HPDE6-E6E7 (cell line): ENCODE data around the gene KDM2A.

Experiments used
- DNase-seq: peaks from one replicate; pipeline ENCODE4 v3.0.0; 2011; ENCODE audit warnings: missing footprints; ENCODE audit errors: extremely low spot score

The KDM2A gene

DNA sequence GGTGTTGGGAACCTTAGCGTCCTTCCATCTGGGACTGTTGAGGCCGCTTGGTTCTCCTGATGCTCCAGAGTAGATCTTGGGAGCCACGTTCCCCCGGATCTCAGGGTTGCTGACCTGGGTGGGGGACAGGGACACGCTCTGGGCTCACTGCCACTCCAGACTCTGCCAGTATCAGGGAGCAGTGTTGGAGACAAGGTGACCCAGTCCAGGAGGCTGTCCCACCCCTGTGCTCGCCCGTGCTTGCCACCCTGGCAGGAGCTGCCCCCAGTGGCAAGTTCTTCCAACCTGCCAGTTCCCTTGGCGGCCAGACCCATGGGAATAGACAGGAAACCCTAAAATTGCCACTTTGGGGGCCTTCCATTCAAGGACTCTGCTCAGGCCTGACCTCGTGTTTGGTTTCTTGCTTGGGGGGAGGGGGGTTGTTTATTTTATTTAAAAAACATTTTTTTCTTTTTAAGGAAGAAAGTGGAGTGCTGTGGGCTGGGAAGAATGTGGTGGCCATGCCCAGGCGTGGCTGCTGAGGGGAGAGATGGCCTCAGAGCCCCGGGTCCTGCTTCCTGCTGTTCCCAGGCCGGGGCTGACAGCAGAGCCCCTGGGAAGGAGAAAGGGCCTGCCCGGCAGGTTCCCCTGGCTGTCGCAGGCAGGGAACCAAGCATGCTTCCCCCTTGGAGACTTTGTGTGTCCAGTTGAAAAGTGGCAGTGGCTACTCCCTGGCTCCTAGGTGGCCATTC is 154.4 kb downstream of the KDM2A start:
- no peak for DNase-seq

DNA sequence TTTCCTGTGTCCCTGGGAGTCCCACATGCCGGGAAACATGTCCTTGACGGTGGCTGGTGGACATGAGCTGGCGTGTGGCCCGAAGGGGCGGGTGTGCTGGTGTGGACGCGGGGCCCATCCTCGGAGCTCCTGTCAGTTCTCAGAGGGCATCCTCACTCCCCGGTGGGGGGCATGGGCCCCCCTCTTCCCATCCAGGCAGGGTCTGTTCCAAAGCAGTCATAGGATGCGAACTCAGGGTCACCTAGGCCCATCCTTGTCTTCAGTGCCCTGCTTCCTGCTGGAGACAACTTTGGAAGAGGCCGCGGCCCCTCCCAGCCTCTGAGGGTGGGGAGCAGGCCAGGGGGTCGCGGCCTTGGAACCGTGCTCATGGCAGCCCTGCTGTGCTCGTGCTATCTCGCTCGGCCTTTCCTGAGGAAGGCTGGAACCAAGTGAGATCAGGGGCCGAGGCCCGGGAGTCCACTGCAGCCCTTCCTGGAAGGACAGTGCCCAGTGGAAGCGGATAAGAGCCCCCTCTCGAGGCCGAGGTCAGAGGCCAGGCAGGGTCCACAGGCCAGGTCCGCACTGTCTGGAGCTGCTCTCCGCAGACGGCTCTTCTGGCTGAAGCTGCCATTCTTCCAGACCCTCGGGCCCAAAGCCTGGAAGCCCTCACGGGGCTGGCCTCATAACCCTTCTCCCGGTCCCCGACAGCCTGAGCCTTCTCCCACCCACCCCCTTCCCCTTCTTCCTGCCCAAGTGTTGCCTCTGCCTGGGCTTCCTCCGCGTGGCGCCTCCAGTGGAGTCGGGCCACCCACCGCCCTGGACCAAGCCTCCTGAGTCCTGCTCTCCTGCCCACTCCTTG is 155.9 kb downstream of the KDM2A start:
- no peak for DNase-seq

DNA sequence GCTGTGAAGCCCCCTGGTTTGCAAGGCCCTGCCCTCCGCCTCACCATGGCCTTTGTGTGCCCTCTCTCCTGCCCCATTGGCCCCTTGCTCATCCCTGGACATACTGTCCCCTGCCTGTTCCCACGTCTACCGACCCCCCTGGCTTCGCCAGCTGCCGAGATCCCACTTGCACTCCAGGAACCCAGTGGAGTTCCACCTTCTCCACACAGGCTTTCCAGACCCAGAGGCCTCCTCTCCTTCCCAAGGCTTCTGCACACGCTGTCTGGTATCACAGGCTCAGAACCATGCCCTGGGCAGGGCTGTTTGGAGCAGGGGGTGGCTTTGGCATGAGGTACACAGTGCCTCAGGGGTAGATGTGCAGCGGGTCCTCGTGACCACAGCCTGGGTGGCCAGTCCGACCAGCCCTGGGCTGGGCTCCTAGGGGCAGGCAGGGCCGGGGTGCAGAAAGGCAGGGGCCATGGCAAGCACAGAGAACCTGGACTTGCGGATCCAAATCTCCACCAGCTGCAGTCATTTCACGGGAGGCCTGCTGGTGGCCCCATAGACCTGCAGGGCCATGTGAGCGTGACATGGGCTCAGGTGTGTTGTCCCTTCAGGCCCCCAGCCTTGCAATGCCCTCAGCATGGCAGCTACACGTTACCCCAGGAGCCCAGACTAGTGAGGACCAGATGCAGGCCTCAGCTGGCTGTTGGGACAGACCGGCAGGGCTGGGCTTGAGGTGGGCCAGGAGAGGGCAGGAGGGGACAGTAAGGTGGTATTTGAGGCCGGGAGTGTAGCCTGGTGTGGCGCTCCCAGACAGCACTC is 156.7 kb downstream of the KDM2A start:
- DNase-seq: no peak

DNA sequence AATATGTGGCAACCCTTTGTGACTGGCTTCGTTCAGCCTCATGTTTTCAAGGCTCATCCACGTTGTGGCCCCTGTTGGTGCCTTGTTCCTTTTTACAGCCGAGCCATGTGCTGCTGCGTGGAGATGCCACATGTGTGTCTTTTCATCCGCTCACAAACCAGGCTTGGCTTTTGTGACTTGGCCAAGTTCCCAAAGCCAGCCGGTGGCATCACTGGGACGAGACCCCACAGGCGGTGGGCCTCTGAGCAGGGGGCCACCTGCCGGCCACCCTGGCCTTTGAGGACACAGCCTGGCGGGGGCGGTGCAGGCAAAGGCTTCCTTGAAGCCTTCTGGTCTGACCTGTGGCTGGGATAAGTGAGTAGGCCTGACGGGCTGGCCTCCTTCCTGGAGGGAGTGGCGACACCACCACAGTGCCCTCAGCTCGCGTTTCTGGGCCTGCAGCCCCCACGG is 157.7 kb downstream of the KDM2A start:
- DNase-seq: no peak

DNA sequence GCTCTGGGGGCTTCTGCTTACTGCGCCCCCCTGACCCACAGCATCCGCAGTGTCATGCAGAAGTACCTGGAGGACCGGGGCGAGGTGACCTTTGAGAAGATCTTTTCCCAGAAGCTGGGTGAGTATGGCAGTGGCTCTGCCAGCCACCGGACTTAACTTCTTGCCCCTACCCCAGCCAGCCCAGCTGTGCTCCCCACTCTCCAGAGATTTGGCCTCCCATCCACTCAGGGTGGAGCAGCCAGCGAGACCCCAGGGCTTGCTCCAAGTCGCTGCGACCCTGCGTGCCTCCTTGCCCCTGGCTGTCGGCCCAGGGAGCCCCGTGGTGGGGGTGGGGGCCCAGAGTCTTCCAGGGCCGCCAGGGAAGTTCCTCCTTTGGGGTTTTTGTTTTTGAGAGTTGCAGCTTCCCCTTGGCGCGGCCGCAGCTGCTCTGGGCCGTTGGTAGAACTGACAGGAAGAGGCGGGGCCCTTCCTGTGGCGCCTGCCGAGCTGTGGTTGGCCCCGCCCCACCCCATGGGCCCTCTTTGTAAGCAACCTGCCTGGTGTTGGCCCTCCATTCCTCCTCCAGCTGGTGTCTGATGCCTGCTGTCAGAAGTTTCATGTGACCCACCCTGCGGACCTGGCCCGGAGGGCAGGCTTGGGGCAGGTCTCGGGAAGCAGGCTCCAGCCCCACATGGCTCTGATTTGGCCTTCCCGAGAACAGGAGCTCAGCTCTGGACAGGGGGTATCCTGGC is 158.3 kb downstream of the KDM2A start:
- DNase-seq: no peak

DNA sequence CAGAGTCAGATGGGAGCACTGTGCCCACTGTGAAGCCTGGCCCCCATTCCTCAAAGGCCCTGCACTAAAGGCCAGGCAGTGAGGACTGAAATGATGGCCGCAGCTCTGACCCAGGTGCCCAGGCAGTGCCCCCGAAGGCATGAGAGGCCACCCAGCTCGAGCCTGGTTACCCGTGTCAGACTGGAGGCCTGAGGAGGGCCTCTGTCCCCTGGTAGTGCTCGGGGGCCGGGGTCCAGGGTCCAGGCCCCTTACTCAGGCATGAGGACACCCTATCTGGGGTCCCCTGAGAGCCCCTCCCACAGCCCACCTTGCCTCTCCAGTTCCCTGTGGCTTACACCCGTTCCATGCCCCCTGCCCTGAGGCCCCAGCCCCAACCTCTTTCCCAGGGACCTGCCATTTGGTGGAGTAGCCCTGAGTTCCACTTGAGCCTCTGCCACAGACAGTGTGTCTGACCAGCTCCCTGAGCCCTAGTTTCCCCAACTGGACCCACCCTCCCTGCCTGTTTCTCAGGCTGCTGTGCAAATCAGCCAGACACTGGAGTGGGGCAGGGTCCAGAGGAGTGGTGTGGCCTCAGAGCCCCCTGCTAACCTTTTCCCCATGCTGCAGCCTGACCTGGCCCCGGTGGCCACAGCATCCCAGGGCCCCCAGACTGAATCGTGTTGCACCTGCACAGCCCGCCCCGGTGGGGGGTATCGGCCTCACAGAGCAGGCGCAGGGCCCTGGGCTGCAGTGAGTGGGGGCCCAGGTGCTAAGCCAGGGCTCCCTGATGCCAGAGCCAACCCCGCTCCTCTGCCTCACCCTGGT is 159.3 kb downstream of the KDM2A start:
- DNase-seq: no peak

DNA sequence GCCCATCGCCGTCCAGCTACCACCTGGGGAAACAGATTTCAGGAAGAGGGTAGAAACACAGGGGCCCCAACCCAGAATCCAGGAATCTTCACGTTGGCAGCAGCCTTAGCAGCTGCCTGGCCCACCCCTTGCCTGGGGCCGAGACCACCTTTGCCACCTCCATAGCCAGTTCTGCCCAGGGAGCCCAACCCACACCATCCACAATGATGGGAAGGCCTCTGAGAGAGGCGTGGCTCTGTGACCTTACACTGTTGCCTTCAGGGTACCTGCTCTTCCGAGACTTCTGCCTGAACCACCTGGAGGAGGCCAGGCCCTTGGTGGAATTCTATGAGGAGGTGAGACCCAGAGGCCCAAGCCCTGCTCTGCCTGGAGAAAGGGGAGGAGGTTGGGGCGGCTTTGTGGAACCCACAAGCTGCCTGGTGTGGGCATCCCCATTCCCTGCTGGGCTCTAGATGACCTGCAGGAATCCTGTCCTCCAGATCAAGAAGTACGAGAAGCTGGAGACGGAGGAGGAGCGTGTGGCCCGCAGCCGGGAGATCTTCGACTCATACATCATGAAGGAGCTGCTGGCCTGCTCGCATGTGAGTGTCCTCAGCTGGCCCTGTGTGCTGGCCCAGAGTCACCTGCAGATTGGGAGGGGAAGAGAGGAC is 160.0 kb downstream of the KDM2A start:
- no peak for DNase-seq

DNA sequence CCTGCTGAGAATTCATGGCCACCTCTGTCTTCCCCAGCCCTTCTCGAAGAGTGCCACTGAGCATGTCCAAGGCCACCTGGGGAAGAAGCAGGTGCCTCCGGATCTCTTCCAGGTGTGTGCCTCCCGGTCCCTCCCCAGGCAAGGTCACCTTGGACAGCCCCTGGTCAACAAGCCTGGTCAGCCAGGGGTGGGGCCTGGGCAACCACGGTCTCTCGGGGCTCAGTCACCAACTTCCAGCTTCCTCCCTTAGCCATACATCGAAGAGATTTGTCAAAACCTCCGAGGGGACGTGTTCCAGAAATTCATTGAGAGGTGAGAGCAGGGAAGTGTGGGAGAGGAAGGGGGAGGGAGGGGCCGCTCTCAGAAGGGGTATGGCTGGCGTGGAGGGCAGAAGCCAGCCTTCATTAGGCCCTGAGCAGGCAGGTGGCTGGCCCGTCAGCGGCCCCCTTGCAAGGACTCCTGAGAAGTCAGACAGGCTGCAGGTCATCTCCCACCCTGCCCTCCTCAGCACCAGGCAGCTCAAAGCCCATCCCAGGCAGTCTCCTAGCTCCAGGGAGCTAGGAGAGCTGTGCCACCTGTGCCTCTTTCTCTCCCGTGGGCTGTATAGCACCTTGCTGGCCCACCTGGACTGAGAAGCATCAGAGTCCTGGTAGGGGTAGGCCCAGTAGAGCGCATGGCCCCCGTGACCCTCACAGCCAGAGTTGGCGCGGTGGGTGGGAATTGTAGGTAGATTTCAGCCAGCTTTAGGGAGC is 160.7 kb downstream of the KDM2A start:
- no peak for DNase-seq

DNA sequence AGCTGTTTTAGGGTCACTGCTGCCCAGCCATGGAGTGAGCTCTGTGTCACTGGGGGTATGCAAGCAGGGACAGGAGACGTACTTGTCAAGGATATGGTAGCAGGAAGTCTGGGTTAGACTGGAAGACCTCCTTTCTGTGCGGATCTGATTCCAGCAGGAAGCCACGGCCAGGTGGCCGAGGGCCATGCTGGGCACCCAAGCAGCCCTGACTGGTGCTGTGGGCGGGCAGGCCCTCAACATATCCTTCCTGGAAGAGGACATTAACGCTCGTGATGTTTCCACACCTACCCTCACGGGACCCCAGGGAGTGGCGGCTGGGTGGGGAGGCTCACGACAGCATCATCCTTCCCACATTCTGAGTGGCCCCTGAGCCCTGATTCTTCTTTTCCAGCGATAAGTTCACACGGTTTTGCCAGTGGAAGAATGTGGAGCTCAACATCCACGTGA is 161.3 kb downstream of the KDM2A start:
- DNase-seq: no peak

DNA sequence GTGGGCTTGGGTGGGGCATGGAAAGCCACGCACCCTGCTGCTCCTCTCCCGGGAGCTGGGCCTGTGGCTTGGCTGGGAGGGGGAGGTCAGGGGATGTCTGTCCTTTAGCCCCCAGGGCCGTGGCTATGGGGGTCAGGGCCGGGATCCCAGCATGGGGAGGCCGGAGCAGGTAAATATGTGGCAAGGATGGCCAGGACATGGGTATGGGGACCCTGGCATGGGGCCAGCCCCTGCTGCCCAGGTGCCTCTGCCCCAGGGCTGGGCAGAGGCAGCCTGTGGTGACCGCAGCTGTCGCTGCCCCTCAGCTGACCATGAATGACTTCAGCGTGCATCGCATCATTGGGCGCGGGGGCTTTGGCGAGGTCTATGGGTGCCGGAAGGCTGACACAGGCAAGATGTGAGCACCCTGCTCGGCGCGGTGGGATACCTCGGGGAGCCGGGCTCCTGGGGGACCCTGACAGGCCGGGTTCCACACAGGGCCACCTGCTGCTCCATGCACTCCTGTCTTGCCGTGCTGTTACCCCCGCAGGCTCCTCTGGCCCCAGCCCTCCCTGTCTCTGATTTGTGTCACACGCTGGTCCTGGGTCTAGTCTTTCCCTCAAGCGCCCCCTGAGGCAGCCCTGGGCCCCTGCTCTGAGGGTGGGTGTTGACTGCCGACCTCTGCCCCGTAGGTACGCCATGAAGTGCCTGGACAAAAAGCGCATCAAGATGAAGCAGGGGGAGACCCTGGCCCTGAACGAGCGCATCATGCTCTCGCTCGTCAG is 161.9 kb downstream of the KDM2A start:
- no peak for DNase-seq

DNA sequence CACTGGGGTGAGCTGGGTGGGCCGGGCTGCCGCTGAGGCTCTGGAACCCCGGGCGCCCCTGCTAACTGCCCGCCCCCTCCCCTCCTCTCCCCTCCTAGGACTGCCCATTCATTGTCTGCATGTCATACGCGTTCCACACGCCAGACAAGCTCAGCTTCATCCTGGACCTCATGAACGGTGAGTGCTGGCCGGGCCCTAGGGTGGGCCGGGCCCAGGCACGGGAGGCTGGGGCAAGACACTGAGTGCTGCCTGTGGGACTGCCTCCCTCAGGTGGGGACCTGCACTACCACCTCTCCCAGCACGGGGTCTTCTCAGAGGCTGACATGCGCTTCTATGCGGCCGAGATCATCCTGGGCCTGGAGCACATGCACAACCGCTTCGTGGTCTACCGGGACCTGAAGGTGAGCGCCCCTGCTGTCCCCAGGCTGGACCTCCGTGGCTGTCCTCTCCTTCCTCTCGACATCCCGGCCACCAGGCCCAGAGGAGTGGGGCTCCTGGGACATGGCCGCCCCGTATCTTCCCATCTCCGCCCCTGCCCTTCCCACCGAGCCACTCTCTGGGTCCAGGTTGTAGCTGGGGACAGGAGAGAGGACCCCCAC is 162.6 kb downstream of the KDM2A start:
- DNase-seq: no peak

DNA sequence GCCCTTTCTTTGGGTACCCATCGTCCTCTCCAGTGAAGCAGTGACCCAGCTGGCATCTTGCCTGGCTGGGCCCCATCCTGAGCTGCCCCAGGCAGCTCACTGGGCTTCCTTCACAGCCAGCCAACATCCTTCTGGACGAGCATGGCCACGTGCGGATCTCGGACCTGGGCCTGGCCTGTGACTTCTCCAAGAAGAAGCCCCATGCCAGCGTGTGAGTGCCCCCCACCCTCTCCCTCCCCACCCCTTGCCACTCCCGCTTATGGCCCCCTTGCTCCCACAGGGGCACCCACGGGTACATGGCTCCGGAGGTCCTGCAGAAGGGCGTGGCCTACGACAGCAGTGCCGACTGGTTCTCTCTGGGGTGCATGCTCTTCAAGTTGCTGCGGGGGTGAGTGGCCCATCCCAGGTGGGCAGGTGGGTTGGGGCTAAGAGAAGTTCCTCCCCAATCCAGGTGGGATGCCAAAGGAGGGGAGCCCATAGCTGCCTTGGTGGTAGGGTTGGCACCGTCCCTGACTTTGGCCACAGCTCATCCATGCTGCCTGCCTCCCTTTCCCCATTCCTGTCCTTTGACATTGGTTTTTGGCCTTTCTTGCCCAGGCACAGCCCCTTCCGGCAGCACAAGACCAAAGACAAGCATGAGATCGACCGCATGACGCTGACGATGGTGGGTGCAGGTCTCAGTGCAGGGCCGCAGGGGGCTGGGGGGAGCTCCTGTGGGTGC is 163.3 kb downstream of the KDM2A start:
- no peak for DNase-seq

DNA sequence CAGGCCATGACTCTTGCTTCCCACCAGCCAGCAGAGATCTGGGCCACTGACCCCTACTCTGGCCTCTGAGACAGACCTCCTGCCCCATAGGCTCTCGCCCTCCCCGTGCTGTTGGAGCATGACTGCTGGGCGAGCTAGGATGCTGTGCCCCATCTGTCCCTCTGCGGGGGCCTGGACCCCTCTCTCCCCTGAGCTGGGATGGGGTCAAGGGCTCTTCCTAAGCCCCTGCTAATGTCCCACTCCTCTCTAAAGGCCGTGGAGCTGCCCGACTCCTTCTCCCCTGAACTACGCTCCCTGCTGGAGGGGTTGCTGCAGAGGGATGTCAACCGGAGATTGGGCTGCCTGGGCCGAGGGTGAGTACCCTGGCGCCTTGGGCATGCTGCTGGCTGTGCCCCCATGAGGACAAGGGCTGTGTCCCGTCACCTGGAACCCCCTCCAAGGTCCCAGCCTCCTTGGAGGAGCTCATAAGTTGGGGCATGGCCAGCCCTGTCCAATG is 163.9 kb downstream of the KDM2A start:
- DNase-seq: no peak

DNA sequence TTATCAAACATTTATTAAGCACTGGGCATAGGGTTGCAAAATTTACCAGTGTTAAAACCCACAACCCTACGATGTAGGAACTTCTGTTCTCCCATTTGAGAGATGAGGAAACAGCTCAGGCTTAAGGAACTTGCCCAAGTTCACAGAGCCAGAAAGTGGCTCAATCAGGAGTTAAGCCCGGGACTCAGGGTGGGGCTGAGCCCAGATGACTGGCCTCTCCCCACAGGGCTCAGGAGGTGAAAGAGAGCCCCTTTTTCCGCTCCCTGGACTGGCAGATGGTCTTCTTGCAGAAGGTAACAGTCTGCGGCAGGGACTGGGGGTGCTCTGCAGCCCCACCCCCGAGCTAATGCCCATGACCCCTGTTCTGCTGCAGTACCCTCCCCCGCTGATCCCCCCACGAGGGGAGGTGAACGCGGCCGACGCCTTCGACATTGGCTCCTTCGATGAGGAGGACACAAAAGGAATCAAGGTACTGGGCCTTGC is 164.5 kb downstream of the KDM2A start:
- no peak for DNase-seq

DNA sequence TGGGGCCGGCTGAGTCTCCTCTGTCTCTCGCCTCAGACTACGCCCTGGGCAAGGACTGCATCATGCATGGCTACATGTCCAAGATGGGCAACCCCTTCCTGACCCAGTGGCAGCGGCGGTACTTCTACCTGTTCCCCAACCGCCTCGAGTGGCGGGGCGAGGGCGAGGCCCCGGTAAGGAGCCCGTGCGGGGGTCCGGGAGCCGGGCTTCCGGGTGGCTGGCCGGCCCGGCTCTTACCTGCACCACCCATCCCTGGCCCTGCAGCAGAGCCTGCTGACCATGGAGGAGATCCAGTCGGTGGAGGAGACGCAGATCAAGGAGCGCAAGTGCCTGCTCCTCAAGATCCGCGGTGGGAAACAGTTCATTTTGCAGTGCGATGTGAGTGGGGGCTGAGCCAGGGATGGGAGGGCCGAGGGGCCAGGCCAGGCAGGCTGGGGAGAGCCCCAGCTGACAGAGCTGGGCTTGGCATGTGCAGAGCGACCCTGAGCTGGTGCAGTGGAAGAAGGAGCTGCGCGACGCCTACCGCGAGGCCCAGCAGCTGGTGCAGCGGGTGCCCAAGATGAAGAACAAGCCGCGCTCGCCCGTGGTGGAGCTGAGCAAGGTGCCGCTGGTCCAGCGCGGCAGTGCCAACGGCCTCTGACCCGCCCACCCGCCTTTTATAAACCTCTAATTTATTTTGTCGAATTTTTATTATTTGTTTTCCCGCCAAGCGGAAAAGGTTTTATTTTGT is 165.9 kb downstream of the KDM2A start:
- DNase-seq: no peak
